T-helper 2 cell treated with Interferon-gamma antibody and Interleukin-4, amounts not matched to agents 5 μg/mL and 100 μg/mL, for 36 hours (primary cell): ENCODE results near the gene ADAMTS17.
"Not testable (repeated sequence)": the region's sequence is repeated elsewhere in the genome, so short reads cannot be mapped to it uniquely, and the experiment has no call there.

ENCODE experiments used
- DNase-seq: peaks from one replicate; pipeline ENCODE4 v3.0.0; 2021; ENCODE audit warnings: low spot score
- H3K27ac Mint-ChIP-seq: one replicate; pipeline ENCODE4 v1.8.0; 2021; ENCODE audit warnings: mild to moderate bottlenecking, mixed read lengths
- H3K27me3 Mint-ChIP-seq: one replicate; pipeline ENCODE4 v1.8.0; 2021; ENCODE audit warnings: low read depth, mixed read lengths
- H3K36me3 Mint-ChIP-seq: one replicate; pipeline ENCODE4 v1.8.0; 2021; ENCODE audit warnings: low read depth, mixed read lengths
- H3K4me1 Mint-ChIP-seq: one replicate; pipeline ENCODE4 v1.8.0; 2021; ENCODE audit warnings: low read depth, mixed read lengths
- H3K4me3 Mint-ChIP-seq: one replicate; pipeline ENCODE4 v1.8.0; 2022; ENCODE audit warnings: mild to moderate bottlenecking, moderate library complexity, mixed read lengths
- H3K9me3 Mint-ChIP-seq: one replicate; pipeline ENCODE4 v1.8.0; 2021; ENCODE audit warnings: mixed read lengths

Gene ADAMTS17

GRCh38 chr15:99932676-99933402 is 408.9 kb downstream of the ADAMTS17 start:
- DNase-seq = no peak
- H3K4me3 Mint-ChIP-seq = no peak overlapping the region

GRCh38 chr15:99931703-99932603 is 409.8 kb downstream of the ADAMTS17 start:
- Mint-ChIP-seq H3K36me3 (no peaks in the 10 kb centered on the region), H3K9me3 (no peaks in the 10 kb centered on the region), H3K4me3 (no peak overlapping the region), H3K27ac (no peak overlapping the region), H3K4me1 (peaks cover 7% of the 10 kb centered on the region), H3K27me3 (peaks cover 22% of the 10 kb centered on the region)
- DNase-seq = no peak

More at GRCh38 chr15:99932676-99933402, 408.9 kb downstream of the ADAMTS17 start:
- Mint-ChIP-seq H3K27ac (no peak overlapping the region), H3K9me3 (no peaks in the 10 kb centered on the region), H3K27me3 (peaks cover 24% of the 10 kb centered on the region), H3K4me1 (peaks cover 7% of the 10 kb centered on the region), H3K36me3 (no peaks in the 10 kb centered on the region)

GRCh38 chr15:99930696-99931095 is 411.1 kb downstream of the ADAMTS17 start:
- Mint-ChIP-seq H3K36me3 (no peaks in the 10 kb centered on the region), H3K27me3 (peaks cover 19% of the 10 kb centered on the region), H3K27ac (no peak overlapping the region), H3K4me3 (peak overlapping the region; percentile 41), H3K4me1 (peaks cover 11% of the 10 kb centered on the region), H3K9me3 (no peaks in the 10 kb centered on the region)
- DNase-seq = no peak

- no peak overlapping the region for H3K27ac Mint-ChIP-seq
- H3K4me1 Mint-ChIP-seq = peaks cover 12% of the 10 kb centered on the region
- no peaks in the 10 kb centered on the region for H3K36me3 Mint-ChIP-seq
- peaks cover 21% of the 10 kb centered on the region for H3K27me3 Mint-ChIP-seq
- H3K9me3 Mint-ChIP-seq = no peaks in the 10 kb centered on the region
- peak overlapping the region; percentile 88 for H3K4me3 Mint-ChIP-seq
- no peak for DNase-seq
Observed at GRCh38 chr15:99929266-99929665, 412.5 kb downstream of the ADAMTS17 start.

GRCh38 chr15:99928429-99928981 is 413.3 kb downstream of the ADAMTS17 start:
- Mint-ChIP-seq H3K4me1 (peaks cover 12% of the 10 kb centered on the region), H3K36me3 (no peaks in the 10 kb centered on the region), H3K4me3 (peak overlapping the region; percentile 88), H3K27me3 (peaks cover 28% of the 10 kb centered on the region), H3K9me3 (no peaks in the 10 kb centered on the region), H3K27ac (peak overlapping the region; percentile 85)
- DNase-seq = peak; percentile 83

- not testable (repeated sequence) for H3K36me3 Mint-ChIP-seq, H3K27ac Mint-ChIP-seq, DNase-seq, H3K4me3 Mint-ChIP-seq, H3K9me3 Mint-ChIP-seq
- Mint-ChIP-seq H3K4me1 (peaks cover 12% of the 10 kb centered on the region), H3K27me3 (peaks cover 41% of the 10 kb centered on the region)
Observed at GRCh38 chr15:99926532-99926931, 415.2 kb downstream of the ADAMTS17 start.

GRCh38 chr15:99925661-99926461 is 415.9 kb downstream of the ADAMTS17 start:
- peaks cover 44% of the 10 kb centered on the region for H3K27me3 Mint-ChIP-seq
- H3K27ac Mint-ChIP-seq = peak overlapping the region; percentile 84
- peaks cover 12% of the 10 kb centered on the region for H3K4me1 Mint-ChIP-seq
- DNase-seq = peak; percentile 45
- H3K9me3 Mint-ChIP-seq = no peaks in the 10 kb centered on the region
- no peaks in the 10 kb centered on the region for H3K36me3 Mint-ChIP-seq
- peak overlapping the region; percentile 79 for H3K4me3 Mint-ChIP-seq

- H3K27ac Mint-ChIP-seq = no peak overlapping the region
- DNase-seq = no peak
Observed at GRCh38 chr15:99923711-99924110, 418.1 kb downstream of the ADAMTS17 start.

More at GRCh38 chr15:99923711-99924110, 418.1 kb downstream of the ADAMTS17 start:
- no peaks in the 10 kb centered on the region for H3K36me3 Mint-ChIP-seq
- H3K4me3 Mint-ChIP-seq = no peak overlapping the region
- no peaks in the 10 kb centered on the region for H3K9me3 Mint-ChIP-seq
- peaks cover 7% of the 10 kb centered on the region for H3K4me1 Mint-ChIP-seq
- peaks cover 41% of the 10 kb centered on the region for H3K27me3 Mint-ChIP-seq
